ENCODE data around the gene PHLPP1.

Gene PHLPP1

DNA sequence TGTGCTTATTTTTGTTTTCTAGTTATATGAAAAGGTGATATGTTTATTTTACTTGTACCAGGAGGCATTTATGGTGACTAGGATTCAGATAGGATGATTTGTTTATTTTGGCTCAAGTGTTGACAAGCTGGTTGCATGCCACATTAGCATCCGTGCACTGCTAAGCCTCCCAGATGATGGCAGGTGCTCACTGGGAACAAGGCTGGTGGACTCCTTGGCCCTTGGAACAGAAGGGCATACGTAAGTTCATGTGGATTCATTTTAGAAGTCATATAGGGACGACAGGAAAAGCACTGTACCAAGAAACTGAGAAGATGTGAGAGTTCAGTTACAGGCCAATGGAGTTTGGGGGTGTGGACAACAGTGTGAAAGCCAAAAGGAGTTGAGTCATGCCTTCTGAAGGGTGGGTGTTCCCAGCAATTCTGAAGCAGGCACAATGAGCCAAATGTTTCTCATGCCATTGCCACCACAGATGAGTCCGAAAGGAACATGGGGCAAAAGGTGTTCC, 166.2 kb downstream of the PHLPP1 start:
- H3K9ac ChIP-seq (ENCODE audit: low read length) = no peak overlapping the region
- no peaks in the 10 kb centered on the region for H3K36me3 ChIP-seq (ENCODE audit: insufficient read depth, low read length)
- no peak overlapping the region for H3K27ac ChIP-seq (ENCODE audit: low read depth, low read length)
- H3K4me3 ChIP-seq (ENCODE audit: low read depth in 1 of 2, low read length in 2 of 2) = no peak overlapping the region
- no peaks in the 10 kb centered on the region for H3K27me3 ChIP-seq (ENCODE audit: control insufficient read depth in 1 of 2, insufficient read depth in 2 of 2, low read length in 2 of 2)
- peaks cover 6% of the 10 kb centered on the region for H3K4me1 ChIP-seq (ENCODE audit: insufficient read depth, low read length)
- no peaks in the 10 kb centered on the region for H3K9me3 ChIP-seq (ENCODE audit: low read length)

GRCh38 chr18:62883937-62884735, 168.8 kb downstream of the PHLPP1 start:
- H3K27ac ChIP-seq (ENCODE audit: low read depth, low read length) = no peak overlapping the region
- no peaks in the 10 kb centered on the region for H3K27me3 ChIP-seq (ENCODE audit: control insufficient read depth in 1 of 2, insufficient read depth in 2 of 2, low read length in 2 of 2)
- H3K9ac ChIP-seq (ENCODE audit: low read length) = no peak overlapping the region
- no peaks in the 10 kb centered on the region for H3K36me3 ChIP-seq (ENCODE audit: insufficient read depth, low read length)
- H3K4me1 ChIP-seq (ENCODE audit: insufficient read depth, low read length) = no peaks in the 10 kb centered on the region
- H3K4me3 ChIP-seq (ENCODE audit: low read depth in 1 of 2, low read length in 2 of 2) = no peak overlapping the region
- H3K9me3 ChIP-seq (ENCODE audit: low read length) = no peaks in the 10 kb centered on the region

DNA sequence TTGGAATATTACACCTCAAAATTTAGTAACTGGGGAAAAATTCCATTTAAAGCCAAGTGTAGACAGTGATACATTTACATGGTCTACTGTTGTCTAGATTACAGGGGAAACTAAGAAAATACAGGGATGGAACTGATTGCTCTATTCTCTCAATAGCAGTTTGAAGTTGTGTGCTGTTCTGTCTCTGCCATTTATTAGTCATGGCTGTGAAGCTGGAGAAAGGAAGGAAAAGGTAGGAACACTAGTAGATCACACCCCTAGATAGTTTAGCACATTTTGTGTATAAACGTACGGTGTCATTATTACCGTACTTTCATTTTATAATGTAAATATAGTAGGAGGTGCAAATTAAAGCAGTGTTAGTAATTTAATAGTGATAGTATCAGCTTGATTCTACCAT, 170.5 kb downstream of the PHLPP1 start:
- Histone ChIP-seq H3K27me3 (ENCODE audit: control insufficient read depth in 1 of 2, insufficient read depth in 2 of 2, low read length in 2 of 2) (no peaks in the 10 kb centered on the region), H3K36me3 (ENCODE audit: insufficient read depth, low read length) (no peaks in the 10 kb centered on the region), H3K27ac (ENCODE audit: low read depth, low read length) (no peak overlapping the region), H3K9me3 (ENCODE audit: low read length) (no peaks in the 10 kb centered on the region), H3K9ac (ENCODE audit: low read length) (no peak overlapping the region), H3K4me1 (ENCODE audit: insufficient read depth, low read length) (no peaks in the 10 kb centered on the region), H3K4me3 (ENCODE audit: low read depth in 1 of 2, low read length in 2 of 2) (no peak overlapping the region)

DNA sequence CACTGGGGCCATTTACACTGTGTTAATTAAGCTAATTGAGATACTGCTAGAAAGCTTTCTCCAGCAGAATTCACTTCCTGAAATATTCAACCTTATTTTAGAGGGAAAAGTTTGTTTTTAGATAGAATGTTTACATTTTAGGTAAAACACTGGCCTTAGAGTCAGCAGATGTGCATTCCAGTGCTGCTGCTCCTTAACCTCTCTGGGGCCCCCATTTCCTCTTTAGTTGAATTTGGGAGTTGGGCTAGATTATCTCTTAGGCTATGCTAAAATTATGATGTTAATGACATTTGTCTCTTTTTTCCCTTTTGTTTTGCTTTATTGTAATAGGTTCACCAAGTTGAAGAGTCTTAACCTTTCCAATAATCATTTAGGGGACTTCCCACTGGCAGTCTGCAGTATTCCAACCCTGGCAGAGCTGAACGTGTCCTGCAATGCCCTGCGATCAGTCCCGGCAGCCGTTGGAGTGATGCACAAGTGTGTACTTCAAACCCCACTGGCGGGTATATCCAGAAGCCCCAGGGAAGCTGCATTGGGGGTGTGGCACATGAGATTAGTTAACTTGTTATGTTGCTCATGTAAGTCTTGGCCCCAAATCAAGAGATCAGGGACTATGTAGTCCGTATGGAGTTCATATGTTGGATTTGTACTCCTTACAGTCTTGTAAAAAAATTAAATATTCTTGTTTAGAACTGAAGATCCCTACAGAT, 179.5 kb downstream of the PHLPP1 start:
- H3K4me1 ChIP-seq (ENCODE audit: insufficient read depth, low read length) = no peaks in the 10 kb centered on the region
- no peaks in the 10 kb centered on the region for H3K9me3 ChIP-seq (ENCODE audit: low read length)
- H3K36me3 ChIP-seq (ENCODE audit: insufficient read depth, low read length) = peaks cover 5% of the 10 kb centered on the region
- H3K9ac ChIP-seq (ENCODE audit: low read length) = no peak overlapping the region
- no peak overlapping the region for H3K27ac ChIP-seq (ENCODE audit: low read depth, low read length)
- H3K27me3 ChIP-seq (ENCODE audit: control insufficient read depth in 1 of 2, insufficient read depth in 2 of 2, low read length in 2 of 2) = no peaks in the 10 kb centered on the region
- H3K4me3 ChIP-seq (ENCODE audit: low read depth in 1 of 2, low read length in 2 of 2) = no peak overlapping the region

- Histone ChIP-seq H3K9ac (ENCODE audit: low read length) (no peak overlapping the region), H3K9me3 (ENCODE audit: low read length) (no peaks in the 10 kb centered on the region), H3K4me3 (ENCODE audit: low read depth in 1 of 2, low read length in 2 of 2) (no peak overlapping the region), H3K27ac (ENCODE audit: low read depth, low read length) (no peak overlapping the region), H3K27me3 (ENCODE audit: control insufficient read depth in 1 of 2, insufficient read depth in 2 of 2, low read length in 2 of 2) (no peaks in the 10 kb centered on the region), H3K4me1 (ENCODE audit: insufficient read depth, low read length) (no peaks in the 10 kb centered on the region), H3K36me3 (ENCODE audit: insufficient read depth, low read length) (peaks cover 5% of the 10 kb centered on the region)
These were observed 181.8 kb downstream of the PHLPP1 start for GRCh38 chr18:62897153-62897552.

DNA sequence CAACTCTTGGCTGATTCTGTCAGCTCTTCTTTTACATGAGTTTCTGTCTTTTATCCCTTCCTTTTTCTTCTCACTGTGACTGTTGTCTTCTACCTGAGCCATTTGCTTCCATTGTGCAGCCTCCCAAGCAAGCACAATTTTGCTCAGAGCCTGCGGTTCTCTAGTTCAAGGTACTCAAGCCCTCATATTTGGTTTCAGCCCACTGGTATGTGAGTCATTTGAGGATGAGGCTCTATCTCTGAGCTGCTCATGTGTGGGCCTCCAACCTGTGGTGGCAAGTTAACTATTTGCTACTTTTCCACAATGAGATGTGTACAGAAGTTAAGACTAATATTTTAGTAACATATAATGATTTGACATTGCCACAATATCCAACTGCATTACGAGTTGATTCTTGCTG, 183.0 kb downstream of the PHLPP1 start:
- H3K9me3 ChIP-seq (ENCODE audit: low read length) = no peaks in the 10 kb centered on the region
- no peaks in the 10 kb centered on the region for H3K4me1 ChIP-seq (ENCODE audit: insufficient read depth, low read length)
- H3K27ac ChIP-seq (ENCODE audit: low read depth, low read length) = no peak overlapping the region
- no peak overlapping the region for H3K4me3 ChIP-seq (ENCODE audit: low read depth in 1 of 2, low read length in 2 of 2)
- H3K9ac ChIP-seq (ENCODE audit: low read length) = no peak overlapping the region
- H3K27me3 ChIP-seq (ENCODE audit: control insufficient read depth in 1 of 2, insufficient read depth in 2 of 2, low read length in 2 of 2) = no peaks in the 10 kb centered on the region
- peaks cover 11% of the 10 kb centered on the region for H3K36me3 ChIP-seq (ENCODE audit: insufficient read depth, low read length)

DNA sequence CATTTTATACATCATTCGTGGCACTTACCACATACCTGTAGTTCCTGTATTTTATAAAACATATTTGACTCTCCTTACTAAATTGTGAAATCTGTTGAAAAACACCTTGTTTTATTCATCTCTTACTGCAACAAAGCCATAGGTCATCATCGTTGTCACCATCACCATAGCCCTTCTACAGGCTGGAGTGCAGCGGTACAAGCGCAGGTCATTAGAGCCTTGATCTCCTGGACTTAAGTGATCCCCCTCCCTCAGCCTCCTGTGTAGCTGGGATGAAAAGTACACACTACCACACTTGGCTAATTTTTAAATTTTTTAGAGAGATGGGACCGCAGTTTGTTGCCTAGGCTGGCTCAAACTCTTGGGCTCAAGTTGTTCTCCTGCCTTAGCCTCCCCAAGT, 184.2 kb downstream of the PHLPP1 start:
- H3K4me3 ChIP-seq (ENCODE audit: low read depth in 1 of 2, low read length in 2 of 2) = no peak overlapping the region
- H3K36me3 ChIP-seq (ENCODE audit: insufficient read depth, low read length) = peaks cover 19% of the 10 kb centered on the region
- no peaks in the 10 kb centered on the region for H3K4me1 ChIP-seq (ENCODE audit: insufficient read depth, low read length)
- no peaks in the 10 kb centered on the region for H3K9me3 ChIP-seq (ENCODE audit: low read length)
- no peaks in the 10 kb centered on the region for H3K27me3 ChIP-seq (ENCODE audit: control insufficient read depth in 1 of 2, insufficient read depth in 2 of 2, low read length in 2 of 2)
- H3K9ac ChIP-seq (ENCODE audit: low read length) = no peak overlapping the region
- no peak overlapping the region for H3K27ac ChIP-seq (ENCODE audit: low read depth, low read length)

GRCh38 chr18:62900132-62900883, 185.0 kb downstream of the PHLPP1 start:
- H3K4me3 ChIP-seq (ENCODE audit: low read depth in 1 of 2, low read length in 2 of 2) = no peak overlapping the region
- no peaks in the 10 kb centered on the region for H3K27me3 ChIP-seq (ENCODE audit: control insufficient read depth in 1 of 2, insufficient read depth in 2 of 2, low read length in 2 of 2)
- H3K9me3 ChIP-seq (ENCODE audit: low read length) = no peaks in the 10 kb centered on the region
- peaks cover 14% of the 10 kb centered on the region for H3K36me3 ChIP-seq (ENCODE audit: insufficient read depth, low read length)
- H3K4me1 ChIP-seq (ENCODE audit: insufficient read depth, low read length) = no peaks in the 10 kb centered on the region
- no peak overlapping the region for H3K27ac ChIP-seq (ENCODE audit: low read depth, low read length)
- H3K9ac ChIP-seq (ENCODE audit: low read length) = no peak overlapping the region

- Histone ChIP-seq H3K9ac (ENCODE audit: low read length) (no peak overlapping the region), H3K27me3 (ENCODE audit: control insufficient read depth in 1 of 2, insufficient read depth in 2 of 2, low read length in 2 of 2) (no peaks in the 10 kb centered on the region), H3K36me3 (ENCODE audit: insufficient read depth, low read length) (peaks cover 14% of the 10 kb centered on the region), H3K27ac (ENCODE audit: low read depth, low read length) (no peak overlapping the region), H3K4me3 (ENCODE audit: low read depth in 1 of 2, low read length in 2 of 2) (no peak overlapping the region), H3K9me3 (ENCODE audit: low read length) (no peaks in the 10 kb centered on the region), H3K4me1 (ENCODE audit: insufficient read depth, low read length) (no peaks in the 10 kb centered on the region)
These were observed 187.4 kb downstream of the PHLPP1 start for GRCh38 chr18:62902776-62903175.

DNA sequence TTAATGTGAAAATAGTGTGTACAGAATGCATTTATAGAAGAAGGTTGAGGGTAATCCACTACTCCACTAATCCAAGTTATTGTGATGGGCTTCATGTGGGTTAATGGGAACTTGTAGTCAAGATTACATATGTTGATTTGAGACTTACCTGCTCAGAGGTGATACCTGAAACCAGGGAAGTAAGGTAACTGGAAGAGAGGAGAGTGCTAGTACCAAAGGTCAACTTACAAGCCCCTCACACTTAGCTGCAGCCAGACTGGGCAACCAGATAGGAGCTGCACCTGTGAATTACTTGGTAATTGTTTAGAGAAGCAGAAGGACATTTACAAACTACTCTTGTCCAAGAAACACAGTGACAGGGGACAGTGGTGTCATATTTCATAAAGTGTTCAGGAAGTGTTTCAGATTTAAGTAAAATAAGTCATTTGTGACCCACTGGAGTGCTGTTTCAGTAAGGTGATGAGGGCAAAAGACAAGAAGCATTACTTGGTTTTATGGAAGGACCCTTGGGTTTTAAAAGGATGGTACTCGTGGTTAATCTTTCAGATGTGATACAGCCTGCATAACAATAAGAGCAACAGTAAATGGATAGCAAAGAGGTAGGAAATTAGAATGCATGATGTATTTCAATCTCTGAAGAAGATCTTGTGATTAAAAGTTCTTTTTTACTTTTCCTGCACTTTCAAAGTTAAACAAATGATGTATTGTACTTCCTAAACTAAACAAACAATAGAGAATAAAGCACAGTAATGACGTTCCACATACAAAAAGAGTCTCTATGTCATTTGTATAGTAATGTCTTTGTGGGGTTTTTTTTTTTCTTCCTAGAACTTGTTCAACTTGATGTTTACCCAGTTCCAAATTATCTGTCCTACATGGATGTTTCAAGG, 189.3 kb downstream of the PHLPP1 start:
- Histone ChIP-seq H3K9ac (ENCODE audit: low read length) (no peak overlapping the region), H3K27ac (ENCODE audit: low read depth, low read length) (no peak overlapping the region), H3K36me3 (ENCODE audit: insufficient read depth, low read length) (peaks cover 14% of the 10 kb centered on the region), H3K4me3 (ENCODE audit: low read depth in 1 of 2, low read length in 2 of 2) (no peak overlapping the region), H3K4me1 (ENCODE audit: insufficient read depth, low read length) (no peaks in the 10 kb centered on the region), H3K27me3 (ENCODE audit: control insufficient read depth in 1 of 2, insufficient read depth in 2 of 2, low read length in 2 of 2) (no peaks in the 10 kb centered on the region), H3K9me3 (ENCODE audit: low read length) (no peaks in the 10 kb centered on the region)

Measured in muscle layer of colon (tissue), 2 donors.